AG09309 (cell line): ENCODE results near the gene SYT7.

Experiments
- DNase-seq: peaks from one replicate; pipeline ENCODE4 v3.0.0-alpha.2; 2010; ENCODE audit warnings: low read depth
- H3K4me3 ChIP-seq: 2 replicates; pipeline ENCODE4 v1.5.1; 2011; ENCODE audit warnings: mild to moderate bottlenecking, low read depth, low read length, moderate library complexity; ENCODE audit not compliant: control insufficient read depth
- TF ChIP-seq, protein P1 (sequence below): IDR thresholded peaks from 2 replicates; pipeline ENCODE4 v1.5.1; 2011; ENCODE audit warnings: mild to moderate bottlenecking, low read depth, low read length, inconsistent platforms; ENCODE audit not compliant: insufficient read depth, control insufficient read depth; ENCODE audit errors: missing control alignments

Gene SYT7

DNA sequence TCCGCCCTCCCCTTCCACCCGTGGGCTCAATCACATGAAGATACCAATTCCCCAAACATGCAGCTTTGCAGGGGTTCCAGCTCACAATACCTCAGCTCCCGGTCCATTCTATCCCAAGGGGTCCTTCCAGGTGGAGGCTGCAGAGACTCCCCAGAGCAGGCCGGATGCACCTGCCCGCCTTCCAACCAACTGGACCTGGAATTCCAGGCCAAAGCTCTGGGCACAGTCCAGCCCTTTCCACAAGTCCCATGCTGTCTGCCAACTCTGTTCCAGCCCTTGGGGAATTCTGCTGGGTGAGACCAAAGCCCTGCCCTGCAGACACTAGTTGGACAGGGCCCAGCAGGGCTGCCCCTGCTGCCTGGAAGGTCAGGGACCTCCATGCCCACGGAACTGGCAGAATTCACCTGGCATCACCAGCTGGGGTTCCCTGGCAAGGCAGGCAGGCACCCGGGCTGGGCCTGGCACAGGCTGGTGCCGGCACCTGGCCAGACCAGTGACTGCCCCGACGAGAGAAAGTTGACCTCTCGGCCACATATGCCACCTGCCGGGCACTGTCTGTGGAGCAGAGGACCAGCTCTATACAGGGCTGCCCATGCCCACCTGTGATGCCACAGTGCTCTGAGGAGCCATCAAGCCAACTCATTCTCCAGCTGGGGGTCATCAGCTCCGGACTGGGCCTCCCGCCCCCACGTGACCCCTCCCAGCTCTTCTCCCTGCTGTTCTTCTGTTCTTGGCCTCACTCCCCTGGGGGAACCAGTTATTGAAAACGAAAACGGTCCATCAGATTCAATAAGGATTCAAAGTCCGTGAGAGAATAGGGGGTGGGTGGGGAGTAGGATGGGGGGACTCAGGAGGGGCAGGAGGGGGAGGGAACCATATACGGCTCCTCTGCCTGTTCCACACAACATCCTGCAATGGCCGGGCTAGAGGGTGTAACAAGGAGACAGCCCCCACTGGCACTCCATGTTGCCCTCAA, 4.7 kb downstream of the SYT7 start:
- H3K4me3 ChIP-seq: no peak overlapping the region
- no peak for DNase-seq
- TF ChIP-seq, protein P1, sequence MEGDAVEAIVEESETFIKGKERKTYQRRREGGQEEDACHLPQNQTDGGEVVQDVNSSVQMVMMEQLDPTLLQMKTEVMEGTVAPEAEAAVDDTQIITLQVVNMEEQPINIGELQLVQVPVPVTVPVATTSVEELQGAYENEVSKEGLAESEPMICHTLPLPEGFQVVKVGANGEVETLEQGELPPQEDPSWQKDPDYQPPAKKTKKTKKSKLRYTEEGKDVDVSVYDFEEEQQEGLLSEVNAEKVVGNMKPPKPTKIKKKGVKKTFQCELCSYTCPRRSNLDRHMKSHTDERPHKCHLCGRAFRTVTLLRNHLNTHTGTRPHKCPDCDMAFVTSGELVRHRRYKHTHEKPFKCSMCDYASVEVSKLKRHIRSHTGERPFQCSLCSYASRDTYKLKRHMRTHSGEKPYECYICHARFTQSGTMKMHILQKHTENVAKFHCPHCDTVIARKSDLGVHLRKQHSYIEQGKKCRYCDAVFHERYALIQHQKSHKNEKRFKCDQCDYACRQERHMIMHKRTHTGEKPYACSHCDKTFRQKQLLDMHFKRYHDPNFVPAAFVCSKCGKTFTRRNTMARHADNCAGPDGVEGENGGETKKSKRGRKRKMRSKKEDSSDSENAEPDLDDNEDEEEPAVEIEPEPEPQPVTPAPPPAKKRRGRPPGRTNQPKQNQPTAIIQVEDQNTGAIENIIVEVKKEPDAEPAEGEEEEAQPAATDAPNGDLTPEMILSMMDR: no peak

DNA sequence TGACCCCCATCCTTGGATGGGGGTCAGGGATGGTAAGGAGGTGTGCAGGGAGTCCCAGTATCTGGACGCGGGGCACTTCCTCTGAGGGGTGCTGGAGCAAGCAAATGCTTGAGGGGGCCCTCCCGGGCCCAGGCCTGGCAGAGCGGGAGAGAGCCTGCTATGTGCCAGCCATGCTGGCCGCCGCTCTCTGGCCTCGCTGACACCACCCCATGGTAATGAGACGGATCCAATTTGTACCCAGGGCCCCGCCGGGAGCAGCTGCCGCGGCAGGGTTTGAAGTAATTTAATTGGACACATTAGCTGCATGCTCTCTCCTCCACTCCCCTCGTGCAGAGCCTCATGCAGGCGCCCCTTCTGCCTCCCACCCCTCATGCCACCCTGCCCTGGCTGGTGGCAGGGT, 6.3 kb downstream of the SYT7 start:
- no peak for DNase-seq
- TF ChIP-seq, protein P1: no peak

DNA sequence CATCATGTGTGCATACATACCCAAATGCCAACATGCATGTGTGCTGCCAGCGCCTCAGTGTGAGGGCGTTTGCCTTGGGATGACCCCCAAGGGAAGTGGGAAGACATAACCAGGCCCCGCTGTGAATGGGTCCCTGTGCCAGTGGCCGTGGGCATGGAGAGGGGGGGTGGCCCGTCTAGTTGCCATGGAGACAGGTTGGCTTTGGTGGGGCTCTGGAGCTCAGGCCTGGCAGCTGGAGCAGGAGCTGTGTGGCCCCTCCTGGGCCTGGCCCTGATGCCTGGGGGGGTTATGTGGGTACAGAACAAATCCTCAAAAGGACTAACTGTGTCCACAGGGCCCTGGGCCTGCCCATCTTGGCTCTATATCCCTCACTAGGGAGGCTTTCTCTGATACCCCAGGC, 8.0 kb downstream of the SYT7 start:
- H3K4me3 ChIP-seq: no peak overlapping the region
- no peak for DNase-seq
- TF ChIP-seq, protein P1: no peak

More for the DNA sequence above, 6.3 kb downstream of the SYT7 start:
- no peak overlapping the region for H3K4me3 ChIP-seq

DNA sequence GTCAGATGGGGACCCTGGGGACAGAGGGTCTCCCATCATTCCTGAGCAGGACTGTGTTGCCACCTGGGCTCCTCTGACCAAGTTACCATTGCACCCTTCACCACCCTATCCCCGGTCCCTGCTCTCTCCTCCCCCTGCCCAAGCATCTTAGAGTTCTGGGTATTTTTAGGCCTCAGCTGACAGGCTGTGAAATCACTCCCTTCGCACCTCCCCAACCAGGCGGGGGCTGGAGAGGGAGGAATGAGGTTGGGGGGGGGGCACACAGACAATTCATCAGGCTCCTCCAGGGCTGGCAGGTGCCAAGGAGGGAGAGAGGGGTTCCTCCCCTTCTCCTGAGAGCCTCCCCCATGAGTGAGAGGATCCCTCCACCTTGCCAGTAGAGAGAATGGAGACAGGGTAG, 9.0 kb downstream of the SYT7 start:
- no peak overlapping the region for H3K4me3 ChIP-seq
- TF ChIP-seq, protein P1: no peak
- DNase-seq: no peak

DNA sequence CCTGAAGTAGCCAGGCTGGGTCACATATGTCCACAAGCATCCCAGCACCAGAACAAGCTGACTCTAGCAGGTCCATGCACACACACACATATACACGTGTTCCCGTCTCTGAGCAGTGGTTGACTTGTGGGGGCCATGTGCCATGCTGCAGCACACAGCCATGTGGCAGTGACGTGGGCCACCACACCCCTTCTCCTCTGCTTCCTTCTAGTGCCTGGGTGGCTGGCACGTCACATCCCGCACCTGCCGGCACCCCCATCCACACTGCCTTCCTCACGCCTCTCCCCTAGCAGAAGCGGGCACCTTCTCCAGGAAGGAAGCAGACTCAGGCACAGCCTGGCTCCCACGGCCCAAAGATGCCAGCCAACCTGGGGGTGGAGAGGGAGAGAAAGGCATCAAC, 9.5 kb downstream of the SYT7 start:
- TF ChIP-seq, protein P1: no peak
- DNase-seq: no peak
- H3K4me3 ChIP-seq: no peak overlapping the region

DNA sequence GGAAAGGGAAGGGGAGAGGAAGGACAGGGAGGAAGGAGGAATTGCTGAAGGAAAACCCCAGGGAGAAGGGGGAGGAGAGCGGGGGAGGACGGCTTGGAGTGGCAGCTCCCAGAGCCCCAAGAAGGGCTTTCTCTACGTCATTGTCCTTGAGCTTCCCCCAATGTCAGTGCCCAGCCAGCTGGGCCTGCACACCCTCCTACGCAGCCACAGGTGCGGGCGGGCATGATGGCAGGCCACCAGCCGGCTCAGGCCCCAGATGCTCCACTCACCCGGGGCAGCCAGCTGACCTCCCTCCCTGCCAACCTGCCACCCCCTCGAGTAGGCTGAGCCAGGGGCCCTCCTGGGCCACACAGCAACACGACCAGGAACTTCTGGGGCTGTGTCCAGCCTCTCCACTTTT, 11.2 kb downstream of the SYT7 start:
- H3K4me3 ChIP-seq: no peak overlapping the region
- DNase-seq: no peak

More for the DNA sequence above, 11.2 kb downstream of the SYT7 start:
- TF ChIP-seq, protein P1: no peak
